HCT116 (cell line): ENCODE measurements around the gene RAP1GAP2. TPM values are rescaled to one million over a fixed set of nuclear protein-coding genes. Genes with fewer than 3 reads are reported as not detected.
"Not testable (repeated sequence)": the region's sequence is repeated elsewhere in the genome, so short reads cannot be mapped to it uniquely, and the experiment has no call there.

Experiments
- ATAC-seq: fragments of 200-7000 bp; cut with Tn5 transposase; 2 replicates; pipeline ENCODE4 v1.9.1; 2020; ENCODE audit warnings: mild to moderate bottlenecking, moderate library complexity
- BruUV-seq: library from RNA; stranded (reverse); fragments of 400-500 nt; replicated peaks from 2 replicates; lab custom pipeline; 2021; lab: Mats Ljungman, UMichigan
- CTCF ChIA-PET: fragments of 300-600 bp; sonication (Branson Sonifier 250); formaldehyde crosslinking; loops from one replicate; lab custom pipeline; 2021; ENCODE audit warnings: antibody characterized with exemption; lab: Charles Lee
- POLR2A ChIA-PET: fragments of 300-600, 350-600 bp; sonication (Branson Sonifier 250); formaldehyde crosslinking; loops from one replicate; lab custom pipeline; 2021; ENCODE audit warnings: antibody characterized with exemption; lab: Charles Lee
- RAD21 ChIA-PET, 2 experiments: fragments of 300-600 bp; sonication (Branson Sonifier 250); formaldehyde crosslinking; loops; one replicate each; lab custom pipeline; 2023; ENCODE audit warnings: low total read pairs in 2 of 2; ENCODE audit not compliant: uncharacterized antibody in 2 of 2, unreplicated experiment in 2 of 2, low non-redundant PET in 1 of 2; lab: Charles Lee
- DNase-seq: peaks from one replicate; pipeline ENCODE4 v3.0.0-alpha.2; 2010; ENCODE audit warnings: low read depth, low spot score
- H2AFZ ChIP-seq: fragments of 200-600 bp; shearing (Covaris generic), sonication (generic); 2 replicates; pipeline ENCODE4 v1.6.1; 2017; ENCODE audit warnings: low read depth, mixed run types, mixed read lengths, antibody characterized with exemption, low read length; ENCODE audit not compliant: poor library complexity, severe bottlenecking
- H3K27ac ChIP-seq: 2 replicates; pipeline ENCODE4 v1.5.1; 2012; ENCODE audit warnings: low read depth, low read length
- H3K27me3 ChIP-seq: fragments of 200-600 bp; sonication (generic); 2 replicates; pipeline ENCODE4 v1.6.1; 2016; ENCODE audit warnings: mixed run types, low read length, mixed read lengths; ENCODE audit not compliant: insufficient read depth
- H3K36me3 ChIP-seq, 2 experiments: fragments of 200-500 bp in 1 of 2; fragments of 200-600 bp in 1 of 2; sonication (Bioruptor generic) in 1 of 2; sonication (generic) in 1 of 2; 2 replicates each; pipeline versions ENCODE4 v1.5.1 to v1.6.1; 2014 to 2016; ENCODE audit warnings: low read length in 2 of 2, inconsistent platforms in 1 of 2, mixed read lengths in 1 of 2, mixed run types in 1 of 2; ENCODE audit not compliant: insufficient read depth in 2 of 2, control insufficient read depth in 1 of 2
- H3K4me1 ChIP-seq, 2 experiments: fragments of 200-600 bp in 1 of 2; sonication (generic) in 1 of 2; 2 replicates each; pipeline versions ENCODE4 v1.5.1 to v1.6.1; 2012 to 2017; ENCODE audit warnings: low read length in 2 of 2, inconsistent platforms in 1 of 2, mild to moderate bottlenecking in 1 of 2, mixed read lengths in 1 of 2, mixed run types in 1 of 2, moderate library complexity in 1 of 2; ENCODE audit not compliant: insufficient read depth in 2 of 2, control insufficient read depth in 1 of 2
- H3K4me2 ChIP-seq: fragments of 200-600 bp; sonication (generic); 2 replicates; pipeline ENCODE4 v1.6.1; 2017; ENCODE audit warnings: mixed run types, low read length, mixed read lengths
- H3K4me3 ChIP-seq, 2 experiments: fragments of 200-600 bp in 1 of 2; sonication (generic) in 1 of 2; replicated peaks in 1 of 2; 2 replicates each; pipeline ENCODE4 v1.5.1; 2011 to 2016; ENCODE audit warnings: low read length in 2 of 2, control low read depth in 1 of 2, low read depth in 1 of 2, mild to moderate bottlenecking in 1 of 2, mixed read lengths in 1 of 2, mixed run types in 1 of 2
- H3K79me2 ChIP-seq: fragments of 200-600 bp; sonication (generic); 2 replicates; pipeline ENCODE4 v1.6.1; 2017; ENCODE audit warnings: mild to moderate bottlenecking, mixed run types, low read length, moderate library complexity, mixed read lengths; ENCODE audit not compliant: insufficient read depth
- H3K9ac ChIP-seq: fragments of 200-600 bp; sonication (generic); 2 replicates; pipeline ENCODE4 v1.6.1; 2016; ENCODE audit warnings: low read length, mixed read lengths
- H3K9me2 ChIP-seq: fragments of 200-600 bp; sonication (generic), shearing (Covaris generic); 2 replicates; pipeline ENCODE4 v1.6.1; 2017; ENCODE audit warnings: mixed run types, mild to moderate bottlenecking, moderate library complexity; ENCODE audit not compliant: insufficient read depth
- H3K9me3 ChIP-seq, 2 experiments: fragments of 200-500 bp in 1 of 2; fragments of 200-600 bp in 1 of 2; sonication (Bioruptor generic) in 1 of 2; sonication (generic) in 1 of 2; 2 replicates each; pipeline ENCODE4 v1.6.1; 2014 to 2017; ENCODE audit warnings: low read length in 2 of 2, mixed read lengths in 2 of 2, inconsistent platforms in 1 of 2, low read depth in 1 of 2, mild to moderate bottlenecking in 1 of 2, mixed run types in 1 of 2, moderate library complexity in 1 of 2; ENCODE audit not compliant: control insufficient read depth in 1 of 2, insufficient read depth in 1 of 2
- H4K20me1 ChIP-seq: fragments of 200-600 bp; sonication (generic), shearing (Covaris generic); 2 replicates; pipeline ENCODE4 v1.6.1; 2017; ENCODE audit warnings: mixed run types, mild to moderate bottlenecking, moderate library complexity; ENCODE audit not compliant: insufficient read depth
- CEBPB ChIP-seq: IDR thresholded peaks from 2 replicates; pipeline ENCODE4 v1.6.1; 2012; ENCODE audit warnings: low read depth
- EZH2 ChIP-seq: fragments of 200-600 bp; sonication (generic); IDR thresholded peaks from 2 replicates; pipeline ENCODE4 v1.6.1; 2017; ENCODE audit warnings: antibody characterized with exemption, mixed run types
- FOSL1 ChIP-seq: IDR thresholded peaks from 2 replicates; pipeline ENCODE4 v1.6.1; 2012; ENCODE audit warnings: low read depth
- JUND ChIP-seq: IDR thresholded peaks from 2 replicates; pipeline ENCODE4 v1.6.1; 2012
- POLR2A ChIP-seq: IDR thresholded peaks from 2 replicates; pipeline ENCODE4 v1.7.0; 2011; ENCODE audit warnings: borderline replicate concordance; ENCODE audit not compliant: insufficient read depth, insufficient read length; ENCODE audit errors: extremely low read depth
- SRF ChIP-seq: IDR thresholded peaks from 2 replicates; pipeline ENCODE4 v1.6.1; 2012; ENCODE audit warnings: low read depth
- intact Hi-C: fragments of 100-400 bp; cut with micrococcal nuclease; formaldehyde crosslinking; loops from 2 replicates; pipeline ENCODE4 v1.10.0; 2022
- total RNA-seq: library from RNA; stranded (reverse); gene quantifications from one replicate; pipeline ENCODE4 v1.2.1, GENCODE V29; 2021; ENCODE audit not compliant: unreplicated experiment

The RAP1GAP2 gene
- total RNA-seq, 1 experiment from 2014 or later, result 54.6 TPM

- H3K4me1 ChIP-seq, intact Hi-C loops, H3K27ac ChIP-seq, POLR2A ChIA-PET, DNase-seq, H3K79me2 ChIP-seq, H3K9ac ChIP-seq, H2AFZ ChIP-seq, H3K4me2 ChIP-seq, ATAC-seq, CTCF ChIA-PET, H3K9me2 ChIP-seq, H3K27me3 ChIP-seq, H3K4me3 ChIP-seq, BruUV-seq, H4K20me1 ChIP-seq, H3K9me3 ChIP-seq: not testable (repeated sequence)
- peaks cover 19 to 20% of the 10 kb centered on the region in 2 experiments for H3K36me3 ChIP-seq
- RAD21 ChIA-PET, result interaction anchor here in 1 of 2 experiments (0.6 kb wide), 1 partner anchor 12 kb away, joined by 6 read pairs; no protein-coding TSS in a partner anchor
Measured at GRCh38 chr17:2991396-2992180, 195.3 kb downstream of the RAP1GAP2 start.

- BruUV-seq, result no TSS peak
- ChIA-PET POLR2A (no interaction called here), CTCF (no interaction called here), RAD21 (no interaction called here)
- Histone ChIP-seq H4K20me1 (0 out of 2 replicates have a peak, but pooled peaks cover 5% of the 10 kb centered on the region), H3K27me3 (no peaks in the 10 kb centered on the region), H3K4me2 (no peak overlapping the region), H3K4me3 (no peak overlapping the region), H2AFZ (no peak overlapping the region), H3K9me3 (no peaks in the 10 kb centered on the region), H3K36me3 (peaks cover 32 to 35% of the 10 kb centered on the region in 2 experiments), H3K79me2 (peaks cover 11% of the 10 kb centered on the region; the same call in 1 of the 2 replicates), H3K4me1 (no peaks in the 10 kb centered on the region), H3K27ac (no peak overlapping the region), H3K9me2 (no peaks in the 10 kb centered on the region), H3K9ac (no peak overlapping the region)
- intact Hi-C loops, result no loop called here
- ATAC-seq (no peak), DNase-seq (no peak)
- TF ChIP-seq SRF, result no peak
- no peak for TF ChIP-seq FOSL1
- no peak for TF ChIP-seq POLR2A
- TF ChIP-seq EZH2, result no peak
- TF ChIP-seq JUND, result no peak
- no peak for TF ChIP-seq CEBPB
Measured at GRCh38 chr17:2994441-2994840, 198.2 kb downstream of the RAP1GAP2 start.
